ENCODE measurements around the gene ZNF385B. TPM values are rescaled to one million over a fixed set of nuclear protein-coding genes. Genes with fewer than 3 reads are reported as not detected.
"Not testable (repeated sequence)": the region's sequence is repeated elsewhere in the genome, so short reads cannot be mapped to it uniquely, and the experiment has no call there.

The ZNF385B gene
- total RNA-seq, 4 donors from 2014 or later = 1.6 to 7.4 (median 3.9) TPM; not detected in 1

- H3K4me3 ChIP-seq = no peak overlapping the region
- no peak for TF ChIP-seq POLR2A (IDR thresholded peaks at IDR 0.05)
- no peak for TF ChIP-seq CTCF (IDR thresholded peaks at IDR 0.05)
- H3K27me3 ChIP-seq = no peaks in the 10 kb centered on the region
- no peak for DNase-seq
- no peaks in the 10 kb centered on the region for H3K4me1 ChIP-seq
- no peak overlapping the region for H3K27ac ChIP-seq
- H3K36me3 ChIP-seq = no peaks in the 10 kb centered on the region
- no peaks in the 10 kb centered on the region for H3K9me3 ChIP-seq
Observed at GRCh38 chr2:179788104-179788503, 73.3 kb downstream of the ZNF385B start.

GRCh38 chr2:179787601-179788000 lies 73.8 kb downstream of the ZNF385B start:
- Histone ChIP-seq H3K9me3 (no peaks in the 10 kb centered on the region), H3K4me1 (no peaks in the 10 kb centered on the region), H3K36me3 (no peaks in the 10 kb centered on the region), H3K27me3 (no peaks in the 10 kb centered on the region), H3K4me3 (no peak overlapping the region), H3K27ac (no peak overlapping the region)
- no peak for TF ChIP-seq CTCF (IDR thresholded peaks at IDR 0.05)
- TF ChIP-seq POLR2A (IDR thresholded peaks at IDR 0.05) = no peak
- no peak for DNase-seq

DNA sequence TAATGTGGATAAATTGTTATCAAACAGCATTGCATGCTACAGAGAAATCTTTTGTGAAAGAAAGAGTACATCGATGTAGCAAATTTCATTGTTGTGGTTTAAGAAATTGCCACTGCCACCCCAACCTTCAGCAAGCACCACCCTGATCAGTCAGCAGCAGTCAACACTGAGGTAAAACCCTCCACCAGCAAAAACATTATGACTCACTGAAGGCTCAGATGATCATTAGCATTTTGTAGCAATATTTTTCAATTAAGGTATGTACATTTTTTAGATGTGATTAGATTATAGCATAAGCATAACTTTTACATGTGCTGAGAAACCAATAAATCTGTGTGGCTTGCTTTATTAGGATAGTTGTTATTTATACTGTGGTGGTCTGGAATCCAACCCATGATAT lies 75.5 kb downstream of the ZNF385B start:
- H3K27ac ChIP-seq = no peak overlapping the region
- no peaks in the 10 kb centered on the region for H3K36me3 ChIP-seq
- no peaks in the 10 kb centered on the region for H3K9me3 ChIP-seq
- no peak for TF ChIP-seq POLR2A (IDR thresholded peaks at IDR 0.05)
- no peak for TF ChIP-seq CTCF (IDR thresholded peaks at IDR 0.05)
- no peaks in the 10 kb centered on the region for H3K27me3 ChIP-seq
- no peak for DNase-seq
- no peak overlapping the region for H3K4me3 ChIP-seq
- no peaks in the 10 kb centered on the region for H3K4me1 ChIP-seq

GRCh38 chr2:179782346-179782745 lies 79.1 kb downstream of the ZNF385B start:
- not testable (repeated sequence) for H3K36me3 ChIP-seq, DNase-seq, H3K4me1 ChIP-seq, H3K4me3 ChIP-seq, H3K27me3 ChIP-seq, H3K9me3 ChIP-seq, H3K27ac ChIP-seq

DNA sequence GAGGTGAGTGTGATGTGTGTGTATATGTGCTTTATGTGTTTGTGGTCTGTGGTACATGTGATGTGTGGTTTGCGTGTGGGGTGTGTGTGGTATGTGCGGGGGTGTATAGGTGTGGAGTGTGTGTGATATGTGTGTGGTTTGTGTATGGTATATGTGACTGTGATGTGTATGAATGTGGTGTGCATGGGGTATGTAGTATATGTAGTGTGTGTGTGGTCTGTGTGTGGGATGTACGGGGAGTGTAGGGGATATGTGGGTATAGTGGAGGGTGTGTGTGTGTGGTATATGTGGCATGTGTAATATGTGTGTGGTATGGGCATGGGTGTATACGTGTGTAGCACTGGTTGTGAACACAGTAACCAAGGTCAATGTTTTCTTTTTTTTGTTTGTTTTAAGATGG lies 87.4 kb downstream of the ZNF385B start:
- Histone ChIP-seq H3K4me3 (no peak overlapping the region), H3K27ac (no peak overlapping the region), H3K36me3 (no peaks in the 10 kb centered on the region), H3K27me3 (no peaks in the 10 kb centered on the region), H3K4me1 (no peaks in the 10 kb centered on the region), H3K9me3 (no peaks in the 10 kb centered on the region)
- no peak for DNase-seq
- TF ChIP-seq CTCF (IDR thresholded peaks at IDR 0.05) (no peak), POLR2A (IDR thresholded peaks at IDR 0.05) (no peak)

DNA sequence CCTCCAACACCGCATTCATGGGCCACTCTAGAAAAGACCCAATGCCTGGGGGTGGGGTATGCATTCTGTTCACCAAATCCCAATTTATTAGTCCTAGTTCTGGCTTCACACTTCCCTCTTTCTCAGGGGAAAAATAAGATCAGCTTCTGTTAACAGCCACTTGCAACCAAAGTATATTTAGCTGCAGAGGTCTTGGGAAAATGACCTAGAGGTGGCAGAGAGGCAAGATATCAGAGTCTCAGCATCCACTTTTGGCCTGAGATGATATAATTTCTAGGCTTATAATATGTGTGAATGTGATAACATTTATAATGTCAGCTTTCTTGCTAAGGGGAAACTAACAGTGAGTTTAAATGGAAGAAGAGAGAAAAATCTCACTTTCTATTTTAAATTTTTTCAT lies 89.1 kb downstream of the ZNF385B start:
- Histone ChIP-seq H3K27me3 (no peaks in the 10 kb centered on the region), H3K9me3 (no peaks in the 10 kb centered on the region), H3K27ac (no peak overlapping the region), H3K4me3 (no peak overlapping the region), H3K4me1 (no peaks in the 10 kb centered on the region), H3K36me3 (no peaks in the 10 kb centered on the region)
- DNase-seq = no peak
- TF ChIP-seq CTCF (IDR thresholded peaks at IDR 0.05) (no peak), POLR2A (IDR thresholded peaks at IDR 0.05) (no peak)

Data from Peyer's patch (tissue), 4 donors.